Measurements from ENCODE around the gene PDE6G.

PDE6G gene

GRCh38 chr17:81656118-81656743, at the start of gene PDE6G:
TSS of gene PDE6G (minus strand) at chr17:81656542. CDS start at chr17:81653305, 3,237 bp downstream.
- no peak for FAIRE-seq

GRCh38 chr17:81705518-81706231, 49.3 kb upstream of the PDE6G start:
- FAIRE-seq, result no peak

GRCh38 chr17:81703747-81704654, 47.7 kb upstream of the PDE6G start:
- no peak for FAIRE-seq

GRCh38 chr17:81702934-81703746, 46.8 kb upstream of the PDE6G start, which contains the start of gene MRPL12:
TSS of gene MRPL12 (plus strand) at chr17:81703367. CDS start at chr17:81703502, 135 bp downstream.
- no peak for FAIRE-seq

- FAIRE-seq, result no peak
Observed at GRCh38 chr17:81701288-81702071, 45.1 kb upstream of the PDE6G start.

- FAIRE-seq, result no peak
Observed at GRCh38 chr17:81700353-81701287, 44.3 kb upstream of the PDE6G start.

- no peak for FAIRE-seq
Observed at GRCh38 chr17:81697261-81698044, 41.1 kb upstream of the PDE6G start.

GRCh38 chr17:81696218-81696941, 40.0 kb upstream of the PDE6G start:
- no peak for FAIRE-seq

- FAIRE-seq, result no peak
Observed at GRCh38 chr17:81695801-81696200, 39.5 kb upstream of the PDE6G start.

GRCh38 chr17:81695211-81695610, 38.9 kb upstream of the PDE6G start:
- FAIRE-seq, result no peak

- no peak for FAIRE-seq
Observed at GRCh38 chr17:81694810-81695209, 38.5 kb upstream of the PDE6G start.

- FAIRE-seq, result no peak
Observed at GRCh38 chr17:81693509-81694210, 37.3 kb upstream of the PDE6G start.

GRCh38 chr17:81691608-81692007, 35.3 kb upstream of the PDE6G start:
- FAIRE-seq, result no peak

- no peak for FAIRE-seq
Observed at GRCh38 chr17:81691196-81691595, 34.9 kb upstream of the PDE6G start.

GRCh38 chr17:81690549-81690948, 34.2 kb upstream of the PDE6G start:
- no peak for FAIRE-seq

GRCh38 chr17:81690066-81690465, 33.7 kb upstream of the PDE6G start:
- FAIRE-seq, result no peak

- FAIRE-seq, result no peak
Observed at GRCh38 chr17:81688616-81689015, 32.3 kb upstream of the PDE6G start.

All from endometrium (tissue), 2 donors.